ENCODE data around the gene PLSCR4. TPM values are rescaled to one million over a fixed set of nuclear protein-coding genes. Genes with fewer than 3 reads are reported as not detected.
"Not testable (repeated sequence)": the region's sequence is repeated elsewhere in the genome, so short reads cannot be mapped to it uniquely, and the experiment has no call there.

The PLSCR4 gene
- not detected in 2 replicates for total RNA-seq

GRCh38 chr3:146250449-146251382, at the start of gene PLSCR4:
Gene PLSCR4 (minus strand): TSS chr3:146251105. CDS start chr3:146222071, 29,034 bp downstream.
- peak; percentile 66 for DNase-seq
- Mint-ChIP-seq H3K4me3 (peak within 1 kb of the TSS; percentile 74), H3K36me3 (ENCODE audit: low read depth) (no peaks in the 10 kb centered on the region), H3K4me1 (peaks cover 2% of the 10 kb centered on the region), H3K9me3 (peaks cover 3% of the 10 kb centered on the region), H3K27ac (no peak within 1 kb of the TSS), H3K27me3 (peaks cover 39% of the 10 kb centered on the region)
- intact Hi-C loops (cut with micrococcal nuclease): no loop called here

- H3K27ac Mint-ChIP-seq; intact Hi-C loops (cut with micrococcal nuclease); H3K9me3 Mint-ChIP-seq: not testable (repeated sequence)
Measured at GRCh38 chr3:146293401-146293800, 42.5 kb upstream of the PLSCR4 start.

GRCh38 chr3:146283781-146284445, 33.0 kb upstream of the PLSCR4 start:
- DNase-seq: no peak
- no peaks in the 10 kb centered on the region for H3K9me3 Mint-ChIP-seq
- no peaks in the 10 kb centered on the region for H3K36me3 Mint-ChIP-seq (ENCODE audit: low read depth)
- H3K4me3 Mint-ChIP-seq: no peak overlapping the region
- intact Hi-C loops (cut with micrococcal nuclease): no loop called here
- H3K27me3 Mint-ChIP-seq: no peaks in the 10 kb centered on the region
- no peaks in the 10 kb centered on the region for H3K4me1 Mint-ChIP-seq
- no peak overlapping the region for H3K27ac Mint-ChIP-seq

More at GRCh38 chr3:146293401-146293800, 42.5 kb upstream of the PLSCR4 start:
- H3K27me3 Mint-ChIP-seq; H3K4me1 Mint-ChIP-seq; H3K4me3 Mint-ChIP-seq; DNase-seq; H3K36me3 Mint-ChIP-seq (ENCODE audit: low read depth): not testable (repeated sequence)

- H3K4me1 Mint-ChIP-seq: no peaks in the 10 kb centered on the region
- no peaks in the 10 kb centered on the region for H3K36me3 Mint-ChIP-seq (ENCODE audit: low read depth)
- H3K4me3 Mint-ChIP-seq: no peak overlapping the region
Measured at GRCh38 chr3:146280864-146281263, 30.0 kb upstream of the PLSCR4 start.

GRCh38 chr3:146279951-146280350, 29.0 kb upstream of the PLSCR4 start:
- no peak for DNase-seq
- H3K4me3 Mint-ChIP-seq: no peak overlapping the region
- no peaks in the 10 kb centered on the region for H3K9me3 Mint-ChIP-seq
- no peaks in the 10 kb centered on the region for H3K36me3 Mint-ChIP-seq (ENCODE audit: low read depth)
- no peaks in the 10 kb centered on the region for H3K4me1 Mint-ChIP-seq
- intact Hi-C loops (cut with micrococcal nuclease): no loop called here
- no peak overlapping the region for H3K27ac Mint-ChIP-seq
- no peaks in the 10 kb centered on the region for H3K27me3 Mint-ChIP-seq

More at GRCh38 chr3:146280864-146281263, 30.0 kb upstream of the PLSCR4 start:
- Mint-ChIP-seq H3K27ac (no peak overlapping the region), H3K27me3 (no peaks in the 10 kb centered on the region), H3K9me3 (no peaks in the 10 kb centered on the region)
- DNase-seq: no peak
- intact Hi-C loops (cut with micrococcal nuclease): no loop called here

- H3K36me3 Mint-ChIP-seq (ENCODE audit: low read depth): no peaks in the 10 kb centered on the region
- H3K4me1 Mint-ChIP-seq: no peaks in the 10 kb centered on the region
- H3K27ac Mint-ChIP-seq: no peak overlapping the region
- no peaks in the 10 kb centered on the region for H3K9me3 Mint-ChIP-seq
- no peak overlapping the region for H3K4me3 Mint-ChIP-seq
- DNase-seq: no peak
- intact Hi-C loops (cut with micrococcal nuclease): no loop called here
- no peaks in the 10 kb centered on the region for H3K27me3 Mint-ChIP-seq
Measured at GRCh38 chr3:146279013-146279412, 28.1 kb upstream of the PLSCR4 start.

GRCh38 chr3:146277953-146278631, 27.2 kb upstream of the PLSCR4 start:
- H3K9me3 Mint-ChIP-seq: no peaks in the 10 kb centered on the region

GRCh38 chr3:146275476-146275875, 24.6 kb upstream of the PLSCR4 start:
- no peaks in the 10 kb centered on the region for H3K9me3 Mint-ChIP-seq
- H3K4me1 Mint-ChIP-seq: no peaks in the 10 kb centered on the region
- no peaks in the 10 kb centered on the region for H3K27me3 Mint-ChIP-seq
- H3K27ac Mint-ChIP-seq: no peak overlapping the region
- DNase-seq: no peak
- H3K36me3 Mint-ChIP-seq (ENCODE audit: low read depth): no peaks in the 10 kb centered on the region
- H3K4me3 Mint-ChIP-seq: no peak overlapping the region
- intact Hi-C loops (cut with micrococcal nuclease): no loop called here

More at GRCh38 chr3:146277953-146278631, 27.2 kb upstream of the PLSCR4 start:
- no peak for DNase-seq
- H3K4me3 Mint-ChIP-seq: no peak overlapping the region
- no peak overlapping the region for H3K27ac Mint-ChIP-seq
- intact Hi-C loops (cut with micrococcal nuclease): no loop called here
- no peaks in the 10 kb centered on the region for H3K36me3 Mint-ChIP-seq (ENCODE audit: low read depth)
- H3K4me1 Mint-ChIP-seq: no peaks in the 10 kb centered on the region
- no peaks in the 10 kb centered on the region for H3K27me3 Mint-ChIP-seq

GRCh38 chr3:146274833-146275232, 23.9 kb upstream of the PLSCR4 start:
- intact Hi-C loops (cut with micrococcal nuclease): no loop called here
- Mint-ChIP-seq H3K4me1 (no peaks in the 10 kb centered on the region), H3K36me3 (ENCODE audit: low read depth) (no peaks in the 10 kb centered on the region), H3K27ac (no peak overlapping the region), H3K27me3 (no peaks in the 10 kb centered on the region), H3K4me3 (no peak overlapping the region), H3K9me3 (no peaks in the 10 kb centered on the region)
- no peak for DNase-seq

- Mint-ChIP-seq H3K4me3 (no peak overlapping the region), H3K27me3 (no peaks in the 10 kb centered on the region), H3K36me3 (ENCODE audit: low read depth) (no peaks in the 10 kb centered on the region), H3K9me3 (no peaks in the 10 kb centered on the region), H3K4me1 (no peaks in the 10 kb centered on the region), H3K27ac (no peak overlapping the region)
- intact Hi-C loops (cut with micrococcal nuclease): no loop called here
- DNase-seq: no peak
Measured at GRCh38 chr3:146273721-146274407, 23.0 kb upstream of the PLSCR4 start.

- H3K4me1 Mint-ChIP-seq: no peaks in the 10 kb centered on the region
- H3K36me3 Mint-ChIP-seq (ENCODE audit: low read depth): no peaks in the 10 kb centered on the region
- H3K9me3 Mint-ChIP-seq: no peaks in the 10 kb centered on the region
- no peak for DNase-seq
- no peak overlapping the region for H3K27ac Mint-ChIP-seq
- no peak overlapping the region for H3K4me3 Mint-ChIP-seq
- H3K27me3 Mint-ChIP-seq: no peaks in the 10 kb centered on the region
- intact Hi-C loops (cut with micrococcal nuclease): no loop called here
Measured at GRCh38 chr3:146271180-146271579, 20.3 kb upstream of the PLSCR4 start.

GRCh38 chr3:146269271-146269670, 18.4 kb upstream of the PLSCR4 start:
- Mint-ChIP-seq H3K27me3 (no peaks in the 10 kb centered on the region), H3K4me1 (no peaks in the 10 kb centered on the region), H3K4me3 (no peak overlapping the region), H3K36me3 (ENCODE audit: low read depth) (no peaks in the 10 kb centered on the region), H3K27ac (no peak overlapping the region), H3K9me3 (no peaks in the 10 kb centered on the region)
- DNase-seq: no peak
- intact Hi-C loops (cut with micrococcal nuclease): no loop called here

GRCh38 chr3:146268535-146269219, 17.8 kb upstream of the PLSCR4 start:
- Mint-ChIP-seq H3K4me1 (no peaks in the 10 kb centered on the region), H3K27me3 (peaks cover 5% of the 10 kb centered on the region), H3K27ac (no peak overlapping the region), H3K4me3 (no peak overlapping the region), H3K36me3 (ENCODE audit: low read depth) (no peaks in the 10 kb centered on the region), H3K9me3 (no peaks in the 10 kb centered on the region)
- DNase-seq: no peak
- intact Hi-C loops (cut with micrococcal nuclease): no loop called here
